Hindlimb muscle (tissue), 1 donor: ENCODE results near the gene ATOSB. TPM values are rescaled to one million over a fixed set of nuclear protein-coding genes. Genes with fewer than 3 reads are reported as not detected.

Experiments
- DNase-seq: peaks from one replicate; pipeline ENCODE4 v3.0.0-alpha.2; 2013
- polyA plus RNA-seq: library from polyadenylated mRNA; unstranded; fragments of 120-200 nt; gene quantifications from one replicate; pipeline ENCODE4 v1.2.1, GENCODE V29; 2013; ENCODE audit not compliant: insufficient read length

The ATOSB gene
- polyA plus RNA-seq, 1 donor = 12.7 TPM

- DNase-seq = peak; percentile 82
Measured at GRCh38 chr9:35114113-35114839, 1.4 kb downstream of the ATOSB start.

- no peak for DNase-seq
Measured at GRCh38 chr9:35112257-35113020, 3.2 kb downstream of the ATOSB start.

GRCh38 chr9:35111001-35111933 is 4.4 kb downstream of the ATOSB start:
- peak; percentile 98 for DNase-seq

GRCh38 chr9:35110327-35110761 is 5.3 kb downstream of the ATOSB start:
- DNase-seq = no peak

GRCh38 chr9:35108946-35109575 is 6.6 kb downstream of the ATOSB start:
- no peak for DNase-seq

GRCh38 chr9:35108461-35108860 is 7.2 kb downstream of the ATOSB start:
- no peak for DNase-seq

- DNase-seq = no peak
Measured at GRCh38 chr9:35107297-35108290, 8.1 kb downstream of the ATOSB start.

- no peak for DNase-seq
Measured at GRCh38 chr9:35106343-35106730, 9.3 kb downstream of the ATOSB start.

- no peak for DNase-seq
Measured at GRCh38 chr9:35105571-35106342, 9.9 kb downstream of the ATOSB start.

- DNase-seq = no peak
Measured at GRCh38 chr9:35105126-35105525, 10.5 kb downstream of the ATOSB start.

- no peak for DNase-seq
Measured at GRCh38 chr9:35104586-35104985, 11.1 kb downstream of the ATOSB start.

GRCh38 chr9:35103660-35104191 is 11.9 kb downstream of the ATOSB start:
- DNase-seq = no peak

GRCh38 chr9:35102769-35103659 is 12.6 kb downstream of the ATOSB start, which contains the start of gene STOML2:
Gene STOML2 (minus strand): TSS chr9:35103131. CDS start chr9:35103094, 37 bp downstream.
- DNase-seq = peak; percentile 94

GRCh38 chr9:35102465-35102768 is 13.2 kb downstream of the ATOSB start:
- no peak for DNase-seq

GRCh38 chr9:35097573-35097972 is 18.1 kb downstream of the ATOSB start:
- DNase-seq = no peak

GRCh38 chr9:35096035-35096849 is 19.4 kb downstream of the ATOSB start, which contains the start of gene PIGO:
Gene PIGO (minus strand): TSS chr9:35096591. CDS start chr9:35095565, 1,026 bp downstream.
- peak; percentile 84 for DNase-seq

- no peak for DNase-seq
Measured at GRCh38 chr9:35091536-35091935, 24.1 kb downstream of the ATOSB start.

- DNase-seq = no peak
Measured at GRCh38 chr9:35089434-35089833, 26.2 kb downstream of the ATOSB start.
